ENCODE measurements around the gene PHLDB1.

- TF ChIP-seq RFX5 (IDR thresholded peaks at IDR 0.05; ENCODE audit: low read length) (no peak), CTCF (IDR thresholded peaks at IDR 0.05) (no peak), RCOR1 (IDR thresholded peaks at IDR 0.05; ENCODE audit: low read length) (no peak), ZBTB33 (IDR thresholded peaks at IDR 0.05; ENCODE audit: borderline replicate concordance, low read depth) (no peak), EP300 (IDR thresholded peaks at IDR 0.05; ENCODE audit: borderline replicate concordance in 1 of 2, low read depth in 1 of 2, low read length in 1 of 2) (no peak)
These were observed 13.2 kb downstream of the PHLDB1 start for GRCh38 chr11:118620529-118621070.

All from SK-N-SH (cell line).